GM21447 (cell line): ENCODE results near the gene FAT1.
"Not testable (repeated sequence)": the region's sequence is repeated elsewhere in the genome, so short reads cannot be mapped to it uniquely, and the experiment has no call there.

ENCODE experiments used
- ATAC-seq: cut with Tn5 transposase; IDR thresholded peaks from one replicate; pipeline ENCODE4 v1.9.1; 2021; ENCODE audit not compliant: unreplicated experiment

Gene FAT1

GRCh38 chr4:186666750-186667149, 56.9 kb downstream of the FAT1 start:
- ATAC-seq = no peak

GRCh38 chr4:186666252-186666651, 57.4 kb downstream of the FAT1 start:
- ATAC-seq = no peak

- no peak for ATAC-seq
These were observed 63.3 kb downstream of the FAT1 start for GRCh38 chr4:186660403-186660802.

- ATAC-seq = no peak
These were observed 63.7 kb downstream of the FAT1 start for GRCh38 chr4:186659935-186660334.

- not testable (repeated sequence) for ATAC-seq
These were observed 64.2 kb downstream of the FAT1 start for GRCh38 chr4:186659456-186659855.

- ATAC-seq = no peak
These were observed 65.0 kb downstream of the FAT1 start for GRCh38 chr4:186658657-186659056.

- ATAC-seq = no peak
These were observed 65.9 kb downstream of the FAT1 start for GRCh38 chr4:186657764-186658163.

GRCh38 chr4:186653969-186654368, 69.7 kb downstream of the FAT1 start:
- ATAC-seq = no peak

- no peak for ATAC-seq
These were observed 72.0 kb downstream of the FAT1 start for GRCh38 chr4:186651624-186652023.

GRCh38 chr4:186651181-186651603, 72.5 kb downstream of the FAT1 start:
- no peak for ATAC-seq

- no peak for ATAC-seq
These were observed 73.1 kb downstream of the FAT1 start for GRCh38 chr4:186650401-186651180.

- ATAC-seq = no peak
These were observed 75.8 kb downstream of the FAT1 start for GRCh38 chr4:186647821-186648220.

- no peak for ATAC-seq
These were observed 78.9 kb downstream of the FAT1 start for GRCh38 chr4:186644737-186645261.

GRCh38 chr4:186644311-186644638, 79.4 kb downstream of the FAT1 start:
- ATAC-seq = no peak

GRCh38 chr4:186643501-186644310, 80.0 kb downstream of the FAT1 start:
- no peak for ATAC-seq

- no peak for ATAC-seq
These were observed 80.7 kb downstream of the FAT1 start for GRCh38 chr4:186642998-186643397.

- no peak for ATAC-seq
These were observed 81.1 kb downstream of the FAT1 start for GRCh38 chr4:186642530-186642929.

- no peak for ATAC-seq
These were observed 89.0 kb downstream of the FAT1 start for GRCh38 chr4:186634591-186635128.

GRCh38 chr4:186633844-186634243, 89.8 kb downstream of the FAT1 start:
- no peak for ATAC-seq

- no peak for ATAC-seq
These were observed 93.5 kb downstream of the FAT1 start for GRCh38 chr4:186630128-186630527.

GRCh38 chr4:186628058-186628711, 95.5 kb downstream of the FAT1 start:
- ATAC-seq = no peak
